Central memory CD8-positive, alpha-beta T cell (primary cell): ENCODE measurements around the gene ZAP70.
"Not testable (repeated sequence)": the region's sequence is repeated elsewhere in the genome, so short reads cannot be mapped to it uniquely, and the experiment has no call there.

Experiments
- ATAC-seq: fragments of 150-1000 bp; cut with Tn5 transposase; replicated peaks from 2 replicates; pipeline ENCODE4 v1.10.0; 2022; ENCODE audit warnings: mild to moderate bottlenecking, moderate FRiP score, moderate number of reproducible peaks; ENCODE audit not compliant: poor library complexity, severe bottlenecking; ENCODE audit errors: extremely low read depth
- DNase-seq, 2 donors: peaks; one replicate each; pipeline ENCODE4 v3.0.0; 2021; ENCODE audit warnings: low spot score in 2 of 2
- H3K27ac Mint-ChIP-seq: one replicate; pipeline ENCODE4 v1.8.0; 2022; ENCODE audit warnings: low read depth, mild to moderate bottlenecking, moderate library complexity, mixed read lengths
- H3K27me3 Mint-ChIP-seq: one replicate; pipeline ENCODE4 v1.8.0; 2022; ENCODE audit warnings: mixed read lengths
- H3K36me3 Mint-ChIP-seq: one replicate; pipeline ENCODE4 v1.8.0; 2022; ENCODE audit warnings: mild to moderate bottlenecking, moderate library complexity, mixed read lengths; ENCODE audit not compliant: insufficient read depth
- H3K4me1 Mint-ChIP-seq: one replicate; pipeline ENCODE4 v1.8.0; 2022; ENCODE audit warnings: mixed read lengths
- H3K4me3 Mint-ChIP-seq: one replicate; pipeline ENCODE4 v1.8.0; 2022; ENCODE audit warnings: mild to moderate bottlenecking, moderate library complexity, mixed read lengths
- H3K9me3 Mint-ChIP-seq: one replicate; pipeline ENCODE4 v1.8.0; 2022; ENCODE audit warnings: mixed read lengths

ZAP70 gene

DNA sequence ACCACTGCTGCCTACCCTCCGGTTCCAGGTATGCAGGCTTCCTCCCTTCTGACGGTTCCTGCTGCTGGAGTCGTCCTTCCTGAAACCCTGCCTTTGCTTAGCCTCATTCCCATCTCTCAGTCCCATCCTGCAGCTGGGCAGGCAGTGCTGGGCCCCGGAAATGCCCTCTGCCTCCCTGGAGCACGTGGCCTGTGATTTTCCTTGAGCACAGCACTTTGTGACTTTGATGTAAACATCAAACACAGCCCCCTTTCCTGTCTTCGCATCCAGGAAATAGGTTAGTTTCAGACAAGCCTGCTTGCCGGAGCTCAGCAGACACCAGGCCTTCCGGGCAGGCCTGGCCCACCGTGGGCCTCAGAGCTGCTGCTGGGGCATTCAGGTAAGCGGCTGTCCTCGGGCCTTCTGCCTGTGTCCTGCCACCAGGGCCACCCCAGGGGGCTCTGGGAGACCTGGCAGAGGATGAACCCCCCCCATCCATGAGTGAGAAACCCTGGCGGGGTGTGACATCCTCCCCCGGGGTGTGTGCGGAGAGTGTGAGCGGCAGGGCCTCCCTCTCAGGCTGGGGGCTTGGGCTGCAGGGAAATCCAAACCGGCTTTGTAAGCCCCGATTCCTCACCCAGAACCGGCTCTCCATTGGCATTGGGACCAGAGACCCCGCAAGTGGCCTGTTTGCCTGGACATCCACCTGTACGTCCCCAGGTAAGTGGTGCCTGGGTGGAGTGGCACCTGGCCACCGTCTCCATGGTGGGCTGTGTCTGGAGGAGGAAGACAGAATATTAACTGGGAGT, at the start of gene ZAP70:
ZAP70 (plus strand) TSS at position 281 of the 788 bp plus-strand sequence. CDS start 10,461 bp downstream, outside the sequence.
- Mint-ChIP-seq H3K27ac (peak within 1 kb of the TSS; percentile 97), H3K4me1 (peaks cover 84% of the 10 kb centered on the region), H3K27me3 (no peaks in the 10 kb centered on the region), H3K36me3 (peaks cover 30% of the 10 kb centered on the region), H3K9me3 (no peaks in the 10 kb centered on the region), H3K4me3 (peak within 1 kb of the TSS; percentile 97)
- DNase-seq, result peak; percentile 45 to 56
- ATAC-seq, result peak; percentile 79

DNA sequence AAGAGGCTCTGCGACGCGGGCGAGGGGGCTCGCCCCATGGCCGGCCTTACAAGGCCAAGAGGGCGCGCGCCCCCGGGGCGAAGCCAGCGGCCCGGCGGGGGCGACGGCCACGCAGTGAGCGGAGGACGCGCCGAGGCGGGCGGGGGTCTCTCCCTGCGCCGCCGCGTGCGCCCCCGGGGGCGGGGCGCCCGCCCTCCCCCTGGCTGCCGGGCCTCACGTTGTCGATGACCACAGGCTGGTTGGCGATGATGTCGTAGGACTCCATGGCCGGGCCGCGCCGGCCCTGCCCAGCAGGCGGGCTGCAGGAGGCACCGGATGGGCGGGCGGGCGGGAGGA, 49.8 kb upstream of the ZAP70 start:
- H3K27ac Mint-ChIP-seq, result peak overlapping the region; percentile 97
- H3K36me3 Mint-ChIP-seq, result peaks cover 9% of the 10 kb centered on the region
- H3K9me3 Mint-ChIP-seq, result no peaks in the 10 kb centered on the region
- H3K4me1 Mint-ChIP-seq, result peaks cover 28% of the 10 kb centered on the region
- H3K4me3 Mint-ChIP-seq, result peak overlapping the region; percentile 87
- no peak for ATAC-seq
- no peak for DNase-seq
- no peaks in the 10 kb centered on the region for H3K27me3 Mint-ChIP-seq

DNA sequence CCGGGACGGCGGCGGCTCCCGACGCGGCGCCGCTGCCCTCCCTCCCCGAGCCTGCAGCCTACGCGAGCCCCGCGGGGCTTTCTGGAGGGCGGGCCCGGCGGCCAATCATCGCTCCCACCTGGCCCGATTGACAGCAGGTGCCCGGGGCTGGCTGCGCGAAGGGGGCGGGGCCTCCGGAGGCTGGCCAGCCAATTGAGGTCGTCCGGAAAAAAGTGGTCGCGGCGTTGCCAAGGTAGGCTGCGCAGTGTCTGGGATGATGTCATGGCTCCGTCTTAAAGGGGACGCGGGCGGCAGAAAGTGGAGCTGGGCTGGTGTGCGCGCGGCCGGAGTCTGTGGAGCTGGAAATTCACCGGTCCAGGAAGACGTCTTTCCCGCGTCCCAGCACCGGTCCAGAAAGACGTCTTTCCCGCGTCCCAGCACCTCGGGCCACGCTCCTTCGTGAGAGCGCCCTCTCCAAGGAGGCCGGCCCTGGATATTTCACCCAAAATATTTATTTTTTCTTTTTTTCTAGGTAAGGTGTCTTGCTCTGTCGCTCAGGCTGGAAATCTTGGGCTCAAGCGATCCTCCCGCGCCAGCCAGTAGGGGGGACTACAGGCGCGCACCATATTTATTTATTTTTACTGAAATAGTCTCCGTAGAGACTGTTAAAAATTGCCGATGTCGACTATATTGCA, 49.3 kb upstream of the ZAP70 start, which contains the start of gene ACTR1B:
ACTR1B (minus strand) TSS at position 83 of the 674 bp plus-strand sequence. CDS start 154 bp downstream, outside the sequence.
- H3K36me3 Mint-ChIP-seq, result peaks cover 9% of the 10 kb centered on the region
- H3K27ac Mint-ChIP-seq, result peak within 1 kb of the TSS; percentile 97
- DNase-seq (peak; percentile 91 to 97), ATAC-seq (peak; percentile 87)
- H3K27me3 Mint-ChIP-seq, result no peaks in the 10 kb centered on the region
- peak within 1 kb of the TSS; percentile 87 for H3K4me3 Mint-ChIP-seq
- H3K9me3 Mint-ChIP-seq, result no peaks in the 10 kb centered on the region
- peaks cover 28% of the 10 kb centered on the region for H3K4me1 Mint-ChIP-seq

DNA sequence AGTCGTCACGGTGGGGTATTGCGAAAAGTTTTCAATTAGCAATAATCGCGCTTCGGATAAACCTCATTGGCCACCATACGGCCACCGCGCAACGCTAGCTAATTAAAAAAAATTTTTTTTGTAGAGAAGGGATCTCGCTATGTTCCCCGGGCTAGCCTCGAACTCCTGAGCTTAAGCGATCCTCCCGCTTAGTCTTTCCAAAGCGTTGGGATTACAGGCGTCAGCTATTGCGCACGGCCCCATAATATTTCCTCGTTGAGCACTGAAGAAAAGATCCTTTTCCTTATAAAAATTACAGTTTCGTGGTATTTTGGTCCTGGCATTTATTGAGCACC, 48.8 kb upstream of the ZAP70 start:
- H3K9me3 Mint-ChIP-seq, result no peaks in the 10 kb centered on the region
- peak overlapping the region; percentile 87 for H3K4me3 Mint-ChIP-seq
- H3K27me3 Mint-ChIP-seq, result no peaks in the 10 kb centered on the region
- H3K4me1 Mint-ChIP-seq, result peaks cover 28% of the 10 kb centered on the region
- H3K36me3 Mint-ChIP-seq, result peaks cover 9% of the 10 kb centered on the region
- ATAC-seq (no peak), DNase-seq (no peak)
- H3K27ac Mint-ChIP-seq, result peak overlapping the region; percentile 97

DNA sequence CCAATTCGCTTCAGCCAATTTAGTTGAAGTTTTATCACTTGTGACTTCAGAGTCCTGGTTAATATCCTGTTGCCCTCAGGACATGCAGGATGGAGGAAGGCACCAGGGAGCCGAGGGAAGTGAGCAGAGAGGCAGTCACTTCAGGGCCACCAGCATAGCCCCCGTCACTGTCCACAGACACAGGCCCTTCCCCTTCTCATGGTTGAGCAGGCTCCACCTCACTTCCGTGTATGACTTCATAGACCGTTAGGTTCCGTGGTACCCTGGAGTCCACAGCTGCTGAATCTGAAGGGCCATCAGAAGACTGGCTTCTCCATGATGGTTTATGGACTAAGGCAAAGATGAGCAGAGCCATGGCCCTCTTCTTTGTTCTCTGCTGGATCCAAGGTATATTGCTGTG, 43.9 kb upstream of the ZAP70 start, which contains the start of gene C2orf92:
C2orf92 (plus strand) TSS at position 266 of the 400 bp plus-strand sequence; CDS start at position 342, 76 bp downstream.
- Mint-ChIP-seq H3K27ac (no peak within 1 kb of the TSS), H3K4me1 (no peaks in the 10 kb centered on the region), H3K27me3 (peaks cover 12% of the 10 kb centered on the region), H3K9me3 (no peaks in the 10 kb centered on the region), H3K36me3 (no peaks in the 10 kb centered on the region), H3K4me3 (no peak within 1 kb of the TSS)
- no peak for ATAC-seq
- no peak for DNase-seq

DNA sequence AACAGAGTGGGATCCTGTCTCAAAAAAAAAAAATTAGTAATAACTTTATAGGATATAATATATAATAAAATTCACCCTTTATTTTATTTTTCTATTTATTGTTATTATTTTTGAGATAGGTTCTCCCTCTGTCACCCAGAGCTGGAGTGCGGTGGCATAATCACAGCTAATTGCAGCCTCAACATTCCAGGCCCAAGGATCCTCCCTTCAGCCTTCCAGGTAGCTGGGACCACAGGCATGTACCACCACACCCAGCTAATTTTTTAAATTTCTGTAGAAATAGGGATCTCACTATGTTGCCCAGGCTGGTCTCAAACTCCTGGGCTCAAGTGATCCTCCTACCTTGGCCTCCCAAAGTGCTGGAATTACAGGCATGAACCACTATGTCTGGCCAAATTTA, 42.9 kb upstream of the ZAP70 start:
- Mint-ChIP-seq H3K27ac (no peak overlapping the region), H3K9me3 (no peaks in the 10 kb centered on the region), H3K4me3 (no peak overlapping the region), H3K27me3 (peaks cover 12% of the 10 kb centered on the region), H3K36me3 (no peaks in the 10 kb centered on the region), H3K4me1 (no peaks in the 10 kb centered on the region)
- DNase-seq, result no peak
- no peak for ATAC-seq

DNA sequence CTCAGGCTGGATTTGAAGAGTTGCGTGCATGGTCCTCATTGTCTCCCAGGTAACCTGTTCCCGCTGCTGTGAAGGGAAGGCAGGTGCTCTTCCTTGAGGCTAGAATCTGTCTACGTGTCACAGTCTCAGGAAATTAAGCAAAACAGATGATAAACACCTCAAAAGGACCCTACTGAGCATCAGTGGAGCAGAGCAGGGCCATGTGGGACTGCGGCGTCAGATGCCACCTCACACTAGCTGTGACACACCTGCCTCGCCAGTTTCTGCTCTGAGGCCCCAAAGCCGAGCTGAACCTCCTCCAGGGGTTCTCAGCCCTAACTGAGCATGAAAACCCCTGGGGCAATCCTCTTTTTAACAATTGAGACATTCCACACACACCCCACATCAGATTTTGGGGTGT, 41.9 kb upstream of the ZAP70 start:
- Mint-ChIP-seq H3K36me3 (no peaks in the 10 kb centered on the region), H3K4me1 (no peaks in the 10 kb centered on the region), H3K4me3 (no peak overlapping the region), H3K9me3 (no peaks in the 10 kb centered on the region), H3K27me3 (peaks cover 12% of the 10 kb centered on the region), H3K27ac (no peak overlapping the region)
- DNase-seq (no peak), ATAC-seq (no peak)

DNA sequence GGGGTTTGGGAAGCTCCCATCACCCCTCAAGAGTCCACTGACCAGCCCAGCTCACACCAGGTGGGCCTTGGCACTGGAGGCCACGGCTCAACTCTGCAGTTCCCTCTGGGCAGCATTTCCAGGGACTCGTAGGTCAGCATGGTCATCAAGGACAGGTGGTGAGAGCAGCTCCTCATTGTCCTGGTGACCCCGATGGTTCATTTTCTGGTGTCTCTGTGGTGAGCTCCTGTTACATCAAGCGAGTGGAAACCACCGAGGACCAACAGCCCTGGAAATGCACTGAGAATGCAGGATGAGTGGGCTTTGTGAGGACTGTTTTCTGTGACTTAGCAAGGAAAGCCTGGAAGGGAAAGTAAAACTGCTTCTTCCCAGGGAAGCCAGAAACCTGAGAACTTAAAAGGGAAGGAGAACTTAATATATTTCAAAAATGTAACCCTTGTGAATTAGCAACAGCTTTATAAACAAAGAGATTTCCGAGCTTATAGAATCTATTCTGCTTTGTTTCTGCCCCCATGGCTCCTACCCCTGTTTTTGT, 40.7 kb upstream of the ZAP70 start:
- peaks cover 12% of the 10 kb centered on the region for H3K27me3 Mint-ChIP-seq
- not testable (repeated sequence) for DNase-seq, H3K4me1 Mint-ChIP-seq, H3K36me3 Mint-ChIP-seq, H3K9me3 Mint-ChIP-seq, ATAC-seq, H3K27ac Mint-ChIP-seq, H3K4me3 Mint-ChIP-seq

DNA sequence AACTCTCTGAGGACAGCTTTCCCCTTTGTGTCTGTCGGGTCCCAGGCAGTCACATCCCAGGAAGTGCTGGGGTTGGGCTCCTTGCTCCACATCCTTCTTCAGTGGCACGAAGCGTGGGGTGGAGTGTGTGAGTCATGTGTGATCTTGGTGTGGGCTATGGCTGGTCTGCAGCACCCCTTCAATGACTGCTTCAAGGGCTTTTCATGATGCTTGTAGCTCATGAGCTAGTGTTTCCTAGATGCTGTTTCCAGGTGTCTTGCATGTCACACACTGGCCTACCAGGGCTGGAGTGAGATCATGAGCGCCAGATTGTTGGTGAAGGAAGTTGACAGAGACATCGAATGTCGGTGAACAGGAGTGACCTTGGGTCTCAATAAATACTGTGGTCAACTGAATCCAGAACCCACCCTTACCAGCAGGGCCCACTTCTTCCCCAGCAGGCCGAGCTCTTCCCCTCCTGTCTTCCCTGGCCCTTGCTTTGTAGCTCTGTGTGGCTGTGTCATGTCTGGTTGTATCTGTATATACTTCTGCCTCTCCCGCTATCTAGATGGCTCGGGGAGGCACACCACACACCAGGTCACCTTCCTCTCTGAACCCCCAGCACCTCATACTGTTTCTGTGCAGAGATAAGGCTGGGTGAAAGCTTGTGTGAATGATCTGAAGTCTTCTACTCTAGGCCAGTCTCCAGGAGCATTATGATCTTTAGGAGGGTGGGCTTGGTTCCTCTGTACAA, 40.0 kb upstream of the ZAP70 start:
- no peaks in the 10 kb centered on the region for H3K36me3 Mint-ChIP-seq
- DNase-seq (no peak), ATAC-seq (no peak)
- no peaks in the 10 kb centered on the region for H3K4me1 Mint-ChIP-seq
- H3K4me3 Mint-ChIP-seq, result no peak overlapping the region
- H3K27ac Mint-ChIP-seq, result no peak overlapping the region
- H3K27me3 Mint-ChIP-seq, result peaks cover 12% of the 10 kb centered on the region
- H3K9me3 Mint-ChIP-seq, result no peaks in the 10 kb centered on the region

DNA sequence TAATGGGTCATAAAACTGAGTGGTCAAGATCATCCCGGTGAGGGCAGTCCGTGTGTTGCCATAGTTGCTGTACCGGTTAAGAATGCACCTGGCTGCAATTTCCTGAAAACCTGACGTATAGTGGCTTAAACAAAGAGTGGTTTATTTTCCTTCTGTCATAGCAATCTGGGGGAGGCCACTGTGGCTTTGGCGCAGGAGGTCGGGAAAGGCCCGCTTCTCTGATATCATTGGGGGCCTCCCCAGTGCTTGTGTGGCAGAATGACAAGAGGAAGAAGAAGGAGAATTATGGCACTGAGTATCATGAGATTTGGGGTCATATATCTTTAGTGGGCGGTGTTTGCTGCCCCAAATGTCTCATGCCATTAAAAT, 39.5 kb upstream of the ZAP70 start:
- Mint-ChIP-seq H3K4me1 (no peaks in the 10 kb centered on the region), H3K27me3 (peaks cover 12% of the 10 kb centered on the region), H3K36me3 (no peaks in the 10 kb centered on the region), H3K4me3 (no peak overlapping the region), H3K9me3 (no peaks in the 10 kb centered on the region), H3K27ac (no peak overlapping the region)
- no peak for ATAC-seq
- no peak for DNase-seq

DNA sequence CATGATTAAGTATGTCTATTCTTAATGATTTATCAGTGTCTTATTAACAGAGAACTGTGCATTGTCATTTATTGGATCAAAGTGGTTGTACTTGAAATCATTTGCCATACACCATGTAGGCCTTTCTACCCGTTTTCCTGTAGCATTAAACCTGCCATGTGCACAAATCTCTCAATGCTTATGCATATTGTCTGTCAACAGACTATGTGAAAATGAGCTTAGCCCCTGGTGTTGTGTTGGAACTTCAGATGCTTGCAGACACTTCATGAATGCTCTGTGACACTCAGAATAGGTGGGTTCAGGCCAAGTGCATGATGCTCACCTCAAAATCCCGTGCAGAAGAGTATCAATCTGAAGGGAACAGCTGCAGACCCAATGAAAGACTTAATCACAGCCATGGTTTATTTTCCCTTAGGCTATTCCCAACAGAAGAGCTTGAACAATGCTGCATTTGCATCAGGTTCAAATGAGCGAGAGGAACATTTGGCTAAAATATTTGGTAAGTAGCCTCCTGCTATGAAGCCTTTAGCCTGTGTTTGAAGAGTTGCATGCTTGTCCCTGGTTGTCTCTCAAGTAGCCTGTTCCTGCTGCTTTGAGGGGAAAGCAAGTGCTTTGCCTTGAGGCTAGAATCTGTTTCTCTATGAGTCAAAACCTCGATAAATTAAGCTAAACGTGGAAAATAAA, 37.8 kb upstream of the ZAP70 start:
- Mint-ChIP-seq H3K9me3 (no peaks in the 10 kb centered on the region), H3K4me3 (no peak overlapping the region), H3K27ac (no peak overlapping the region), H3K27me3 (peaks cover 12% of the 10 kb centered on the region), H3K36me3 (no peaks in the 10 kb centered on the region), H3K4me1 (no peaks in the 10 kb centered on the region)
- DNase-seq, result no peak
- no peak for ATAC-seq

DNA sequence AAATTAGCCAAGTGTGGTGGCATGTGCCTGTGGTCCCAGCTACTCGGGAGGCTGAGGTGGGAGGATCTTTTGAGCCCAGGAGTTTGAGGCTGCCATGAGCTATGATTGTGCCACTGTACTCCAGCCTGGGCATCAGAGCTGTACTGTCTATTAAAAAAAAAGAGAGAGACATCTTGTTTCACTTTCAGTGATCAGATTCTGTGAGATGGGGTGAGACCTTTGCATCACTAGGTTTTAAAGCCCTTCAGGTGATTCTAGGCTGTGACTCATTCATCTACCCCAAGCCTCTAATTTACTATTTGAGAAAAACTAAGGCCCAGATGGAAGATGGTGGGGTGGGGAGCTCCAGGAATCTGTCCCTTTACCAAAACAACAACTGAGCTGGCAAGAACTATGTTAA, 36.8 kb upstream of the ZAP70 start:
- ATAC-seq (no peak), DNase-seq (no peak)
- H3K36me3 Mint-ChIP-seq, result no peaks in the 10 kb centered on the region
- no peaks in the 10 kb centered on the region for H3K4me1 Mint-ChIP-seq
- no peak overlapping the region for H3K27ac Mint-ChIP-seq
- H3K4me3 Mint-ChIP-seq, result no peak overlapping the region
- H3K27me3 Mint-ChIP-seq, result peaks cover 12% of the 10 kb centered on the region
- no peaks in the 10 kb centered on the region for H3K9me3 Mint-ChIP-seq
